ENCODE results near the gene LPP.

- no peak for TF ChIP-seq POLR2AphosphoS5 (IDR thresholded peaks at IDR 0.05; ENCODE audit: low read depth, low read length)
- TF ChIP-seq POLR2A (IDR thresholded peaks at IDR 0.05; ENCODE audit: low read depth, low read length) = no peak
- no peak for TF ChIP-seq TAF1 (IDR thresholded peaks at IDR 0.05; ENCODE audit: borderline replicate concordance, low read depth, low read length)
Measured at GRCh38 chr3:188482929-188483328, 329.0 kb downstream of the LPP start.
